T-helper 9 cell (primary cell): Measurements from ENCODE around the gene RHOV.
A peak's percentile ranks its signal among the peaks of the same experiment; 100 is the strongest.

Experiments used
- DNase-seq: peaks from one replicate; pipeline ENCODE4 v3.0.0-alpha.2; 2020

The RHOV gene

GRCh38 chr15:40843885-40844695 is 29.9 kb downstream of the RHOV start, which contains the start of gene SPINT1:
TSS of gene SPINT1 (plus strand) at chr15:40844048. CDS start at chr15:40844555, 507 bp downstream.
- DNase-seq, result peak; percentile 13

- no peak for DNase-seq
Observed at GRCh38 chr15:40843261-40843884, 30.7 kb downstream of the RHOV start.

GRCh38 chr15:40841741-40842140 is 32.3 kb downstream of the RHOV start:
- no peak for DNase-seq

GRCh38 chr15:40838756-40839155 is 35.3 kb downstream of the RHOV start:
- DNase-seq, result no peak

GRCh38 chr15:40836020-40836419 is 38.0 kb downstream of the RHOV start:
- DNase-seq, result no peak

GRCh38 chr15:40832903-40833302 is 41.1 kb downstream of the RHOV start:
- DNase-seq, result no peak

GRCh38 chr15:40831861-40832260 is 42.2 kb downstream of the RHOV start:
- no peak for DNase-seq

GRCh38 chr15:40830884-40831283 is 43.1 kb downstream of the RHOV start:
- no peak for DNase-seq

GRCh38 chr15:40829115-40829514 is 44.9 kb downstream of the RHOV start:
- DNase-seq, result no peak

GRCh38 chr15:40828447-40829036 is 45.5 kb downstream of the RHOV start, which contains the start of gene PPP1R14D:
TSS of gene PPP1R14D (minus strand) at chr15:40828708. CDS start at chr15:40828641, 67 bp downstream.
- DNase-seq, result no peak

- no peak for DNase-seq
Observed at GRCh38 chr15:40826423-40827075, 47.5 kb downstream of the RHOV start.

GRCh38 chr15:40825661-40826422 is 48.2 kb downstream of the RHOV start:
- no peak for DNase-seq

GRCh38 chr15:40823572-40824343 is 50.3 kb downstream of the RHOV start:
- no peak for DNase-seq
